PC-9 (cell line): ENCODE data around the gene RIPOR3.

ENCODE experiments used
- EZH2 ChIP-seq: fragments of 200-600 bp; sonication (generic); IDR thresholded peaks from 2 replicates; pipeline ENCODE4 v1.8.0; 2017; ENCODE audit warnings: antibody characterized with exemption, low read depth
- TF ChIP-seq, protein P1 (sequence below): fragments of 200-600 bp; sonication (generic); conservative IDR thresholded peaks from 2 replicates; pipeline ENCODE4 v1.6.1; 2017; ENCODE audit warnings: mixed run types, antibody characterized with exemption, mild to moderate bottlenecking, moderate library complexity

DNA sequence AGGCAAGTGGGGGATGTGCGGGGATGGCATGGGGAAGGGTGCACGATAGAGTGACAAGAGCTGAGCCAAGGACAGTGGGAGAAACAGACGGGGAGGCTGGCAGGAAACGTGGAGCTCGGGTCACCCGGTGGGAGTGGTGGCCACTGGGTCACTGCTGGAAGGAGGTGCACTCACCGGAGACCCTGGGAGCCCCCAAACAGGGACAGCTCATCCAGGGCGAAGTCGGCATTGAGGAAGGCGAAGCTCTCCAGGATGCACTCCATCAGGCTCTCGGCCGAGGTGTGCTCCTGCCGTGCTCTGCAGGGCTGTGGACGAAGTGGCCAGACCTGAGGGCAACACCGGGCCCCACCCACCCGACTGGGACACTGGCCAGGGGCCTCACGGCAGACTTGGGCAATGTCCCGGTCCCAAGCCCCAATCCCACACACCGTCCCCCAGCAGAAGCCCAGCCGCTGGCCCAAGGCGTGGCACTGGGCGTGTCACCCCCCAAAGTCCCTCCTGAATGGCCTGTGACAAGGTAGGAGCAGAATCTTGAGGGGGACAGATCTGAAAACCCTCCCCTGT is 93.9 kb downstream of the RIPOR3 start:
- TF ChIP-seq, protein P1, sequence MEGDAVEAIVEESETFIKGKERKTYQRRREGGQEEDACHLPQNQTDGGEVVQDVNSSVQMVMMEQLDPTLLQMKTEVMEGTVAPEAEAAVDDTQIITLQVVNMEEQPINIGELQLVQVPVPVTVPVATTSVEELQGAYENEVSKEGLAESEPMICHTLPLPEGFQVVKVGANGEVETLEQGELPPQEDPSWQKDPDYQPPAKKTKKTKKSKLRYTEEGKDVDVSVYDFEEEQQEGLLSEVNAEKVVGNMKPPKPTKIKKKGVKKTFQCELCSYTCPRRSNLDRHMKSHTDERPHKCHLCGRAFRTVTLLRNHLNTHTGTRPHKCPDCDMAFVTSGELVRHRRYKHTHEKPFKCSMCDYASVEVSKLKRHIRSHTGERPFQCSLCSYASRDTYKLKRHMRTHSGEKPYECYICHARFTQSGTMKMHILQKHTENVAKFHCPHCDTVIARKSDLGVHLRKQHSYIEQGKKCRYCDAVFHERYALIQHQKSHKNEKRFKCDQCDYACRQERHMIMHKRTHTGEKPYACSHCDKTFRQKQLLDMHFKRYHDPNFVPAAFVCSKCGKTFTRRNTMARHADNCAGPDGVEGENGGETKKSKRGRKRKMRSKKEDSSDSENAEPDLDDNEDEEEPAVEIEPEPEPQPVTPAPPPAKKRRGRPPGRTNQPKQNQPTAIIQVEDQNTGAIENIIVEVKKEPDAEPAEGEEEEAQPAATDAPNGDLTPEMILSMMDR, result no peak
- TF ChIP-seq EZH2, result no peak
